ENCODE results near the gene KCTD12.

DNA sequence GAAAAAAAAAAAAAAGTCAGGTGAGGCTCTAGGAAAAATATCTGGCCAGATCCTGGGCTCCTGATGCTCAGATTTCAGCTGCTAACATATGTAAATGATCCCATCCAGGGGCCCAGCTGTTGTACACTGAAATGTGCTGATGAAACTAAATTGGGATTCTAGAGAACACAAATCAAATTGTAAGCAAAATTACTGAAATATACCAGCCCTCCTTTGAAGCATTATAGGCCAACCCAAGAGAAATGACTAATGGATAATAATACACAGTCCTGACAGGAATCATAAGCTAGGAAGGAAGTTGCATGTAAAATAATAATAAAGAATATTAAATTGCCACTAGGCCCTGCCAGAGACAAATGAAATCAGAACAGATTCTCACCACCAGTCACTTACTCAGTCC is 17.8 kb downstream of the KCTD12 start:
- TF ChIP-seq, protein P1, sequence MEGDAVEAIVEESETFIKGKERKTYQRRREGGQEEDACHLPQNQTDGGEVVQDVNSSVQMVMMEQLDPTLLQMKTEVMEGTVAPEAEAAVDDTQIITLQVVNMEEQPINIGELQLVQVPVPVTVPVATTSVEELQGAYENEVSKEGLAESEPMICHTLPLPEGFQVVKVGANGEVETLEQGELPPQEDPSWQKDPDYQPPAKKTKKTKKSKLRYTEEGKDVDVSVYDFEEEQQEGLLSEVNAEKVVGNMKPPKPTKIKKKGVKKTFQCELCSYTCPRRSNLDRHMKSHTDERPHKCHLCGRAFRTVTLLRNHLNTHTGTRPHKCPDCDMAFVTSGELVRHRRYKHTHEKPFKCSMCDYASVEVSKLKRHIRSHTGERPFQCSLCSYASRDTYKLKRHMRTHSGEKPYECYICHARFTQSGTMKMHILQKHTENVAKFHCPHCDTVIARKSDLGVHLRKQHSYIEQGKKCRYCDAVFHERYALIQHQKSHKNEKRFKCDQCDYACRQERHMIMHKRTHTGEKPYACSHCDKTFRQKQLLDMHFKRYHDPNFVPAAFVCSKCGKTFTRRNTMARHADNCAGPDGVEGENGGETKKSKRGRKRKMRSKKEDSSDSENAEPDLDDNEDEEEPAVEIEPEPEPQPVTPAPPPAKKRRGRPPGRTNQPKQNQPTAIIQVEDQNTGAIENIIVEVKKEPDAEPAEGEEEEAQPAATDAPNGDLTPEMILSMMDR (IDR thresholded peaks at IDR 0.05; ENCODE audit: insufficient read depth, low read length) = no peak
- no peak for TF ChIP-seq GABPA (IDR thresholded peaks at IDR 0.05; ENCODE audit: low read depth)

Measured in HL-60 (cell line).